H9 (cell line): Measurements from ENCODE around the gene LRRFIP1. TPM values are rescaled to one million over a fixed set of nuclear protein-coding genes. Genes with fewer than 3 reads are reported as not detected.

Source experiments
- DNase-seq: peaks from one replicate; pipeline ENCODE4 v3.0.0-alpha.2; 2017
- H2AFZ ChIP-seq: one replicate; pipeline ENCODE4 v1.6.1; 2013; ENCODE audit warnings: mild to moderate bottlenecking, low read length, control low read depth, moderate library complexity
- H2AK5ac ChIP-seq: 2 replicates; pipeline ENCODE4 v1.6.1; 2013; ENCODE audit warnings: low read length, control low read depth, mixed read lengths; ENCODE audit not compliant: insufficient read length
- H2BK120ac ChIP-seq: one replicate; pipeline ENCODE4 v1.6.1; 2013; ENCODE audit warnings: low read depth, mild to moderate bottlenecking, low read length, control low read depth, inconsistent platforms; ENCODE audit not compliant: poor library complexity, severe bottlenecking
- H2BK12ac ChIP-seq: 2 replicates; pipeline ENCODE4 v1.6.1; 2013; ENCODE audit warnings: low read length, control low read depth, mixed read lengths, low read depth; ENCODE audit not compliant: insufficient read length
- H2BK15ac ChIP-seq: 2 replicates; pipeline ENCODE4 v1.6.1; 2013; ENCODE audit warnings: low read depth, low read length, control low read depth
- H2BK20ac ChIP-seq: one replicate; pipeline ENCODE4 v1.6.1; 2013; ENCODE audit warnings: low read depth, mild to moderate bottlenecking, low read length, control low read depth, inconsistent platforms; ENCODE audit not compliant: poor library complexity, severe bottlenecking
- H2BK5ac ChIP-seq: 2 replicates; pipeline ENCODE4 v1.6.1; 2013; ENCODE audit warnings: low read length, control low read depth, mixed read lengths; ENCODE audit not compliant: insufficient read length
- H3K14ac ChIP-seq: 2 replicates; pipeline ENCODE4 v1.6.1; 2013; ENCODE audit warnings: low read length, control low read depth; ENCODE audit not compliant: insufficient read depth
- H3K18ac ChIP-seq: 2 replicates; pipeline ENCODE4 v1.6.1; 2013; ENCODE audit warnings: low read depth, mild to moderate bottlenecking, mixed read lengths, low read length, control low read depth; ENCODE audit not compliant: insufficient read length
- H3K23ac ChIP-seq: 2 replicates; pipeline ENCODE4 v1.6.1; 2013; ENCODE audit warnings: low read length, control low read depth, mixed read lengths, low read depth; ENCODE audit not compliant: insufficient read length
- H3K23me2 ChIP-seq: 2 replicates; pipeline ENCODE4 v1.6.1; 2013; ENCODE audit warnings: low read depth, mild to moderate bottlenecking, mixed read lengths, low read length, control low read depth; ENCODE audit not compliant: insufficient read length, poor library complexity, severe bottlenecking
- H3K27ac ChIP-seq: 2 replicates; pipeline ENCODE4 v1.5.1; 2013; ENCODE audit warnings: low read length, control low read depth, mixed read lengths, low read depth; ENCODE audit not compliant: insufficient read length
- H3K27me3 ChIP-seq: 2 replicates; pipeline ENCODE4 v1.6.1; 2013; ENCODE audit warnings: low read length, control low read depth, inconsistent platforms; ENCODE audit not compliant: insufficient read depth
- H3K4ac ChIP-seq: 2 replicates; pipeline ENCODE4 v1.6.1; 2013; ENCODE audit warnings: low read depth, mild to moderate bottlenecking, control low read depth, inconsistent platforms, low read length, moderate library complexity
- H3K4me1 ChIP-seq: 2 replicates; pipeline ENCODE4 v1.6.1; 2013; ENCODE audit warnings: low read length, control low read depth, inconsistent platforms; ENCODE audit not compliant: insufficient read depth
- H3K4me2 ChIP-seq: 2 replicates; pipeline ENCODE4 v1.6.1; 2013; ENCODE audit warnings: low read length, control low read depth, mixed read lengths; ENCODE audit not compliant: insufficient read length, insufficient read depth
- H3K56ac ChIP-seq: 2 replicates; pipeline ENCODE4 v1.6.1; 2013; ENCODE audit warnings: low read depth, mild to moderate bottlenecking, mixed read lengths, low read length, control low read depth; ENCODE audit not compliant: insufficient read length
- H3K79me1 ChIP-seq: 2 replicates; pipeline ENCODE4 v1.6.1; 2013; ENCODE audit warnings: low read depth, mild to moderate bottlenecking, moderate library complexity, low read length, control low read depth, inconsistent platforms; ENCODE audit not compliant: insufficient read depth, poor library complexity, severe bottlenecking
- H3K79me2 ChIP-seq: 2 replicates; pipeline ENCODE4 v1.6.1; 2013; ENCODE audit warnings: low read length, control low read depth, inconsistent platforms; ENCODE audit not compliant: insufficient read depth
- H3K9ac ChIP-seq: 2 replicates; pipeline ENCODE4 v1.6.1; 2013; ENCODE audit warnings: low read length, control low read depth, mixed read lengths; ENCODE audit not compliant: insufficient read length; ENCODE audit errors: extremely low read depth
- H3K9me3 ChIP-seq: one replicate; pipeline ENCODE4 v1.6.1; 2013; ENCODE audit warnings: low read depth, low read length, inconsistent platforms; ENCODE audit not compliant: control insufficient read depth
- H3T11ph ChIP-seq: one replicate; pipeline ENCODE4 v1.6.1; 2013; ENCODE audit warnings: mild to moderate bottlenecking, low read length, control low read depth, inconsistent platforms
- H4K20me1 ChIP-seq: one replicate; pipeline ENCODE4 v1.6.1; 2013; ENCODE audit not compliant: control insufficient read depth, insufficient read length, insufficient read depth
- H4K5ac ChIP-seq: 2 replicates; pipeline ENCODE4 v1.6.1; 2013; ENCODE audit warnings: low read depth, mild to moderate bottlenecking, mixed read lengths, low read length, control low read depth; ENCODE audit not compliant: insufficient read length
- H4K8ac ChIP-seq: replicated peaks from 2 replicates; pipeline ENCODE4 v1.6.1; 2013; ENCODE audit warnings: low read length, control low read depth, mixed read lengths, low read depth; ENCODE audit not compliant: insufficient read length
- H4K91ac ChIP-seq: 2 replicates; pipeline ENCODE4 v1.6.1; 2013; ENCODE audit warnings: low read depth, mild to moderate bottlenecking, moderate library complexity, mixed read lengths, low read length, control low read depth; ENCODE audit not compliant: insufficient read length
- H3K27ac Mint-ChIP-seq, 3 experiments: 2 replicates in 2 of 3; 3 replicates in 1 of 3; pipeline ENCODE4 v1.8.0; 2020 to 2021; ENCODE audit warnings: mixed read lengths in 3 of 3, mild to moderate bottlenecking in 1 of 3, moderate library complexity in 1 of 3
- H3K27me3 Mint-ChIP-seq: 2 replicates; pipeline ENCODE4 v1.8.0; 2021; ENCODE audit warnings: low read depth, mild to moderate bottlenecking, moderate library complexity, mixed read lengths
- H3K36me3 Mint-ChIP-seq, 3 experiments: 2 replicates in 2 of 3; 3 replicates in 1 of 3; pipeline ENCODE4 v1.8.0; 2020 to 2021; ENCODE audit warnings: low read depth in 3 of 3, mixed read lengths in 3 of 3; ENCODE audit not compliant: insufficient read depth in 1 of 3
- H3K4me1 Mint-ChIP-seq, 2 experiments: 2 replicates each; pipeline ENCODE4 v1.8.0; 2020; ENCODE audit warnings: mixed read lengths in 2 of 2
- H3K4me3 Mint-ChIP-seq, 2 experiments: 2 replicates in 1 of 2; 3 replicates in 1 of 2; pipeline ENCODE4 v1.8.0; 2020 to 2021; ENCODE audit warnings: mild to moderate bottlenecking in 2 of 2, mixed read lengths in 2 of 2, moderate library complexity in 1 of 2
- H3K9me3 Mint-ChIP-seq, 2 experiments: 2 replicates in 1 of 2; 3 replicates in 1 of 2; pipeline ENCODE4 v1.8.0; 2020; ENCODE audit warnings: mild to moderate bottlenecking in 2 of 2, mixed read lengths in 2 of 2, moderate library complexity in 1 of 2
- WGBS: extraction: QIAGEN DNeasy Blood & Tissue Kit; methylation state at CpG from one replicate; pipeline ENCODE4 v1.1.7; 2013; ENCODE audit warnings: missing lambda C conversion rate, low lambda C conversion rate, mixed read lengths; ENCODE audit not compliant: insufficient read length; ENCODE audit errors: extremely low coverage; 5-methylcytosine and 5-hydroxymethylcytosine counted together
- total RNA-seq: library from RNA; stranded (reverse); gene quantifications from 2 replicates; pipeline ENCODE4 v1.2.1, GENCODE V29; 2021
- TF ChIP-seq, protein P1 (sequence below): fragments of 200-600 bp; sonication (generic); conservative IDR thresholded peaks from 3 replicates; pipeline ENCODE4 v1.8.0; 2021; ENCODE audit warnings: antibody characterized with exemption, mild to moderate bottlenecking

LRRFIP1 gene
- total RNA-seq, 1 experiment from 2014 or later: 38.5 TPM

DNA sequence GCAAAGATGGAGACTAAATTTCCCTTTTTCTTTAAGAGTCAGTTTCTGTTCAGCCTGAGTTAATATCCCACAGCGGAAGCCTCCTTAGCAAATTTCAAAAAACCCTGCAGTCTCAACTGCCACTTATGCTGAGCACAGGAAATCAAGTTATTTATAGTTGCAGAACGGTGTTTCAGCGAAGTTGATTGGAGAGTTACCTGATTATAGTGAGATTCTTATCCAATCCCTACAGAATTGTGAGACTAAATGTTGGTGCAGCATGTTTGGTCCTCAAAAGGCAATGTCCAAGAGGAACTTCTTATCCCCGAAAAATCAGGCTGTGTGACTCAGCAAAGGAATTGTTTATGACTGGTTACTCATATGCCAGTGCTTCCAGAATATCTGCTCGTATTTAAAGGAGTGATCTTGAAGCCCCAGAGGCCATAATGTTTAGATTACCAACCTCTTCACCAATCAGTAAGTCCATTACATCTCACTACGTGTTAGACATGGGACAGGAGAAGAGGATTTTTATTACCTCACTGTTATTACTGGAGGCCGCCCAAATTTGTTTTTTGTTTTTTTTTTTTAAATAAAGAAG, 67.9 kb downstream of the LRRFIP1 start:
- no peaks in the 10 kb centered on the region for H3K9me3 ChIP-seq
- peaks cover 14% of the 10 kb centered on the region for H3K23me2 ChIP-seq
- no peaks in the 10 kb centered on the region for H4K20me1 ChIP-seq
- DNase-seq: peak; percentile 2
- H4K91ac ChIP-seq: no peak overlapping the region
- H3K27me3 ChIP-seq: no peaks in the 10 kb centered on the region
- no CpG with 5 or more reads among the region's 7 CpGs for WGBS
- no peak overlapping the region for H2AFZ ChIP-seq
- H2BK15ac ChIP-seq: no peak overlapping the region
- H3K36me3 Mint-ChIP-seq: no peaks in the 10 kb centered on the region; a peak in 1 of 7 replicates
- H3K79me1 ChIP-seq: peaks cover 9% of the 10 kb centered on the region
- no peak overlapping the region for H2BK120ac ChIP-seq
- no peak overlapping the region for H4K8ac ChIP-seq
- H2BK12ac ChIP-seq: no peak overlapping the region
- H3K56ac ChIP-seq: no peak overlapping the region
- H3K79me2 ChIP-seq: peaks cover 43% of the 10 kb centered on the region; the same call in 1 of the 2 replicates
- no peak overlapping the region for H3K23ac ChIP-seq
- no peak overlapping the region for H3K27ac Mint-ChIP-seq
- TF ChIP-seq, protein P1, sequence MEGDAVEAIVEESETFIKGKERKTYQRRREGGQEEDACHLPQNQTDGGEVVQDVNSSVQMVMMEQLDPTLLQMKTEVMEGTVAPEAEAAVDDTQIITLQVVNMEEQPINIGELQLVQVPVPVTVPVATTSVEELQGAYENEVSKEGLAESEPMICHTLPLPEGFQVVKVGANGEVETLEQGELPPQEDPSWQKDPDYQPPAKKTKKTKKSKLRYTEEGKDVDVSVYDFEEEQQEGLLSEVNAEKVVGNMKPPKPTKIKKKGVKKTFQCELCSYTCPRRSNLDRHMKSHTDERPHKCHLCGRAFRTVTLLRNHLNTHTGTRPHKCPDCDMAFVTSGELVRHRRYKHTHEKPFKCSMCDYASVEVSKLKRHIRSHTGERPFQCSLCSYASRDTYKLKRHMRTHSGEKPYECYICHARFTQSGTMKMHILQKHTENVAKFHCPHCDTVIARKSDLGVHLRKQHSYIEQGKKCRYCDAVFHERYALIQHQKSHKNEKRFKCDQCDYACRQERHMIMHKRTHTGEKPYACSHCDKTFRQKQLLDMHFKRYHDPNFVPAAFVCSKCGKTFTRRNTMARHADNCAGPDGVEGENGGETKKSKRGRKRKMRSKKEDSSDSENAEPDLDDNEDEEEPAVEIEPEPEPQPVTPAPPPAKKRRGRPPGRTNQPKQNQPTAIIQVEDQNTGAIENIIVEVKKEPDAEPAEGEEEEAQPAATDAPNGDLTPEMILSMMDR: no peak
- no peak overlapping the region for H3K4ac ChIP-seq
- H2BK20ac ChIP-seq: no peak overlapping the region
- no peak overlapping the region for H3K27ac ChIP-seq
- H3K9ac ChIP-seq: no peak overlapping the region
- no peak overlapping the region for H3T11ph ChIP-seq
- H4K5ac ChIP-seq: no peak overlapping the region
- H3K4me3 Mint-ChIP-seq: no peak overlapping the region
- H3K4me1 Mint-ChIP-seq: peaks cover 42 to 43% of the 10 kb centered on the region in 2 experiments
- H3K14ac ChIP-seq: no peak overlapping the region
- peaks cover 19% of the 10 kb centered on the region for H3K27me3 Mint-ChIP-seq
- H3K9me3 Mint-ChIP-seq: no peaks in the 10 kb centered on the region; a peak in 1 of 5 replicates
- no peak overlapping the region for H3K18ac ChIP-seq
- no peak overlapping the region for H3K4me2 ChIP-seq
- peaks cover 23% of the 10 kb centered on the region; the same call in 1 of the 2 replicates for H3K4me1 ChIP-seq
- H2BK5ac ChIP-seq: no peak overlapping the region
- no peak overlapping the region for H2AK5ac ChIP-seq
